Measurements from ENCODE around the gene NOP56. TPM values are rescaled to one million over a fixed set of nuclear protein-coding genes. Genes with fewer than 3 reads are reported as not detected.

The NOP56 gene
- total and polyA plus RNA-seq, 9 of the 15 experiments (the other 6 are each of a cell fraction or from before 2014, with no cell fraction given): 295 to 697 (median 439) TPM

GRCh38 chr20:2653556-2654383, 1.3 kb downstream of the NOP56 start:
- peaks cover 61% of the 10 kb centered on the region for H3K36me3 ChIP-seq (ENCODE audit: control insufficient read depth, insufficient read depth, low read length)
- in situ Hi-C loops (cut with MboI): no loop called here
- peak overlapping the region; percentile 97 for H3K4me2 ChIP-seq (ENCODE audit: insufficient read depth, low read length)
- peaks cover 19 to 22% of the 10 kb centered on the region in 2 experiments; a peak in 4 of 5 replicates for H3K4me1 ChIP-seq (replicated peaks in 1 of 2; ENCODE audit: control insufficient read depth in 2 of 2, insufficient read depth in 2 of 2, low read length in 2 of 2)
- H3K9me3 ChIP-seq (replicated peaks; ENCODE audit: control insufficient read depth, insufficient read depth, low read depth, low read length): no peaks in the 10 kb centered on the region
- CTCF ChIA-PET (ENCODE audit: low intra/inter-chr PET ratio): no interaction called here
- H2AFZ ChIP-seq (ENCODE audit: low read depth, low read length): no peak overlapping the region
- TF ChIP-seq TOE1 (IDR thresholded peaks at IDR 0.05; ENCODE audit: borderline replicate concordance): no peak
- peak; percentile 35; the same call in 1 of the 2 replicates for TF ChIP-seq TOE1 (CRISPR knock-in tag; IDR thresholded peaks at IDR 0.05; ENCODE audit: borderline replicate concordance, low read depth)
- TF ChIP-seq KAT7 (CRISPR knock-in tag; IDR thresholded peaks at IDR 0.05; ENCODE audit: borderline replicate concordance): peak; percentile 63; the same call in 1 of the 2 replicates
- TF ChIP-seq PURB (CRISPR knock-in tag; IDR thresholded peaks at IDR 0.05; ENCODE audit: low read depth): no peak
- peak; percentile 58 for TF ChIP-seq POLR2G (IDR thresholded peaks at IDR 0.05; ENCODE audit: low read depth, low read length)
- peak; percentile 36; the same call in 1 of the 2 replicates for TF ChIP-seq GABPB1 (CRISPR knock-in tag; IDR thresholded peaks at IDR 0.05)
- TF ChIP-seq NCOA2 (IDR thresholded peaks at IDR 0.05; ENCODE audit: partially characterized antibody in 2 of 2): no peak
- TF ChIP-seq TFAP4 (CRISPR knock-in tag; IDR thresholded peaks at IDR 0.05; ENCODE audit: borderline replicate concordance): peak; percentile 9; the same call in 1 of the 2 replicates
- peaks cover 60% of the 10 kb centered on the region for H3K79me2 ChIP-seq (ENCODE audit: control insufficient read depth, insufficient read depth, low read length)
- peak overlapping the region; percentile 94 to 99 for H3K9ac ChIP-seq (ENCODE audit: insufficient read depth in 1 of 2, low read depth in 2 of 2, low read length in 2 of 2)
- no TSS peak for BruUV-seq (replicated peaks)
- H4K20me1 ChIP-seq (replicated peaks; ENCODE audit: control insufficient read depth, insufficient read depth, low read length): peaks cover 40% of the 10 kb centered on the region
- POLR2A ChIA-PET: interaction anchor here (0.6 to 4.1 kb wide), 10 partner anchors 8 to 500 kb away, joined by 3 to 46 read pairs (median 3); partner anchors contain the start of genes IDH3B and SNRPB
- peak overlapping the region; percentile 70 for H3K4me3 ChIP-seq
- ATAC-seq: no peak
- H3K9me1 ChIP-seq (ENCODE audit: control insufficient read depth, insufficient read depth, low read length): peaks cover 15% of the 10 kb centered on the region
- intact Hi-C loops (cut with micrococcal nuclease): loop anchor here (5.0 kb wide), 2 partner anchors 126 to 186 kb away; no protein-coding TSS in a partner anchor
- FAIRE-seq: no peak
- no peaks in the 10 kb centered on the region for H3K27me3 ChIP-seq (ENCODE audit: control insufficient read depth in 2 of 2, insufficient read depth in 2 of 2, low read length in 2 of 2)
- no peak for DNase-seq (ENCODE audit: extremely low read depth in 1 of 4, low spot score in 3 of 4)
- peak overlapping the region; percentile 80 for H3K27ac ChIP-seq (ENCODE audit: extremely low read depth, low read depth, low read length)
- WGBS (ENCODE audit: insufficient coverage, low coverage, missing lambda C conversion rate): 1% methylated on average over 21 of the region's 24 CpGs

Data from K562 (cell line).